WTC11 (cell line): ENCODE data around the gene DRC1. TPM values are rescaled to one million over a fixed set of nuclear protein-coding genes. Genes with fewer than 3 reads are reported as not detected.
A peak's percentile ranks its signal among the peaks of the same experiment; 100 is the strongest.

Source experiments
- ATAC-seq: fragments of 200-7000 bp; cut with Tn5 transposase; 2 replicates; pipeline ENCODE4 v1.10.0; 2021; ENCODE audit warnings: mild to moderate bottlenecking, moderate library complexity
- CTCF ChIA-PET: fragments of 300-600 bp; sonication (Branson Sonifier 250); formaldehyde crosslinking; loops from one replicate; lab custom pipeline; 2021; ENCODE audit warnings: antibody characterized with exemption; lab: Charles Lee
- POLR2A ChIA-PET: fragments of 350-600 bp; sonication (Branson Sonifier 250); formaldehyde crosslinking; loops from one replicate; lab custom pipeline; 2021; ENCODE audit warnings: antibody characterized with exemption; lab: Charles Lee
- DNase-seq: peaks from one replicate; pipeline ENCODE4 v3.0.0; 2021; ENCODE audit warnings: low spot score
- H3K27ac Mint-ChIP-seq: 2 replicates; pipeline ENCODE4 v1.8.0; 2021; ENCODE audit warnings: mixed read lengths
- H3K27me3 Mint-ChIP-seq: 2 replicates; pipeline ENCODE4 v1.8.0; 2021; ENCODE audit warnings: low read depth, mild to moderate bottlenecking, moderate library complexity, mixed read lengths
- H3K36me3 Mint-ChIP-seq: 2 replicates; pipeline ENCODE4 v1.8.0; 2021; ENCODE audit warnings: mixed read lengths
- H3K4me1 Mint-ChIP-seq: 2 replicates; pipeline ENCODE4 v1.8.0; 2022; ENCODE audit warnings: mixed read lengths
- H3K4me3 Mint-ChIP-seq: 2 replicates; pipeline ENCODE4 v1.8.0; 2021; ENCODE audit warnings: mild to moderate bottlenecking, moderate library complexity, mixed read lengths
- H3K9me3 Mint-ChIP-seq: 2 replicates; pipeline ENCODE4 v1.8.0; 2021; ENCODE audit warnings: mixed read lengths
- ARID4B ChIP-seq: sonication (generic); formaldehyde crosslinking; IDR thresholded peaks from 2 replicates; pipeline ENCODE4 v1.8.0; 2023; ENCODE audit warnings: missing genetic modification reagents, mild to moderate bottlenecking, borderline replicate concordance
- CREM ChIP-seq: sonication (generic); formaldehyde crosslinking; IDR thresholded peaks from 2 replicates; pipeline ENCODE4 v1.8.1; 2022; ENCODE audit warnings: mild to moderate bottlenecking, missing genetic modification reagents, moderate library complexity
- E2F5 ChIP-seq: sonication (generic); formaldehyde crosslinking; IDR thresholded peaks from 2 replicates; pipeline ENCODE4 v1.8.1; 2022; ENCODE audit warnings: mild to moderate bottlenecking, moderate library complexity, missing genetic modification reagents
- IRF2 ChIP-seq: sonication (generic); formaldehyde crosslinking; IDR thresholded peaks from 2 replicates; pipeline ENCODE4 v1.8.0; 2022; ENCODE audit warnings: low read depth, missing genetic modification reagents, borderline replicate concordance
- KAT7 ChIP-seq: sonication (generic); formaldehyde crosslinking; IDR thresholded peaks from 2 replicates; pipeline ENCODE4 v1.8.1; 2023; ENCODE audit warnings: missing genetic modification reagents, mild to moderate bottlenecking, borderline replicate concordance
- NFATC4 ChIP-seq: fragments of 250-450 bp; sonication (Bioruptor Pico); IDR thresholded peaks from 2 replicates; pipeline ENCODE4 v1.9.0; 2021; ENCODE audit warnings: mild to moderate bottlenecking
- RELA ChIP-seq: sonication (generic); formaldehyde crosslinking; IDR thresholded peaks from 2 replicates; pipeline ENCODE4 v1.8.1; 2022; ENCODE audit warnings: missing genetic modification reagents, mild to moderate bottlenecking, borderline replicate concordance
- TEAD1 ChIP-seq: sonication (generic); formaldehyde crosslinking; IDR thresholded peaks from 2 replicates; pipeline ENCODE4 v1.8.0; 2022; ENCODE audit warnings: mild to moderate bottlenecking, missing genetic modification reagents
- TP53 ChIP-seq: sonication (generic); formaldehyde crosslinking; IDR thresholded peaks from 2 replicates; pipeline ENCODE4 v1.8.1; 2023; ENCODE audit warnings: mild to moderate bottlenecking, missing genetic modification reagents
- ZBTB43 ChIP-seq: sonication (generic); formaldehyde crosslinking; IDR thresholded peaks from 2 replicates; pipeline ENCODE4 v1.8.1; 2023; ENCODE audit warnings: mild to moderate bottlenecking, missing genetic modification reagents
- ZNF281 ChIP-seq: sonication (generic); formaldehyde crosslinking; IDR thresholded peaks from 2 replicates; pipeline ENCODE4 v1.8.0; 2023; ENCODE audit warnings: mild to moderate bottlenecking, missing genetic modification reagents
- ZNF317 ChIP-seq: sonication (generic); formaldehyde crosslinking; IDR thresholded peaks from 2 replicates; pipeline ENCODE4 v1.8.1; 2023; ENCODE audit warnings: low read depth, mild to moderate bottlenecking, moderate library complexity, missing genetic modification reagents, borderline replicate concordance
- ZNF396 ChIP-seq: fragments of 250-450 bp; sonication (Bioruptor Pico); IDR thresholded peaks from 2 replicates; pipeline ENCODE4 v1.8.0; 2021; ENCODE audit warnings: mild to moderate bottlenecking, moderate library complexity, borderline replicate concordance
- ZNF425 ChIP-seq: fragments of 250-450 bp; sonication (Bioruptor Pico); conservative IDR thresholded peaks from 2 replicates; pipeline ENCODE4 v1.9.0; 2021; ENCODE audit warnings: mild to moderate bottlenecking
- total RNA-seq: library from RNA; stranded (reverse); gene quantifications from 3 replicates; pipeline ENCODE4 v1.2.3, GENCODE V29; 2021
- TF ChIP-seq, protein P1 (sequence below): fragments of 250-450 bp; sonication (Bioruptor Pico); IDR thresholded peaks from 2 replicates; pipeline ENCODE4 v2.1.2; 2022; ENCODE audit warnings: mild to moderate bottlenecking, moderate library complexity

DRC1 gene
- total RNA-seq, 1 experiment from 2014 or later = 0.55 TPM

- ChIA-PET CTCF (interaction anchor here (1.2 kb wide), 1 partner anchor 222 kb away, joined by 4 read pairs; no protein-coding TSS in a partner anchor), POLR2A (no interaction called here)
- peaks cover 20% of the 10 kb centered on the region for H3K4me1 Mint-ChIP-seq
- no peak overlapping the region for H3K4me3 Mint-ChIP-seq
- no peaks in the 10 kb centered on the region for H3K27me3 Mint-ChIP-seq
- peaks cover 15% of the 10 kb centered on the region for H3K36me3 Mint-ChIP-seq
- TF ChIP-seq ZNF396 (CRISPR knock-in tag) = no peak
- no peak for TF ChIP-seq TP53 (CRISPR knock-in tag)
- TF ChIP-seq ZBTB43 = no peak
- TF ChIP-seq E2F5 (CRISPR knock-in tag) = no peak
- TF ChIP-seq NFATC4 (CRISPR knock-in tag) = no peak
- TF ChIP-seq CREM (CRISPR knock-in tag) = no peak
- no peak for TF ChIP-seq TEAD1
- TF ChIP-seq ARID4B (CRISPR knock-in tag) = no peak
- TF ChIP-seq, protein P1, sequence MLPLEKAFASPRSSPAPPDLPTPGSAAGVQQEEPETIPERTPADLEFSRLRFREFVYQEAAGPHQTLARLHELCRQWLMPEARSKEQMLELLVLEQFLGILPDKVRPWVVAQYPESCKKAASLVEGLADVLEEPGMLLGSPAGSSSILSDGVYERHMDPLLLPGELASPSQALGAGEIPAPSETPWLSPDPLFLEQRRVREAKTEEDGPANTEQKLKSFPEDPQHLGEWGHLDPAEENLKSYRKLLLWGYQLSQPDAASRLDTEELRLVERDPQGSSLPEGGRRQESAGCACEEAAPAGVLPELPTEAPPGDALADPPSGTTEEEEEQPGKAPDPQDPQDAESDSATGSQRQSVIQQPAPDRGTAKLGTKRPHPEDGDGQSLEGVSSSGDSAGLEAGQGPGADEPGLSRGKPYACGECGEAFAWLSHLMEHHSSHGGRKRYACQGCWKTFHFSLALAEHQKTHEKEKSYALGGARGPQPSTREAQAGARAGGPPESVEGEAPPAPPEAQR (CRISPR knock-in tag) = no peak
- TF ChIP-seq RELA (CRISPR knock-in tag) = no peak
- no peak for TF ChIP-seq KAT7 (CRISPR knock-in tag)
- no peak for TF ChIP-seq IRF2 (CRISPR knock-in tag)
- TF ChIP-seq, all 79 proteins: peak for 0
- DNase-seq (no peak), ATAC-seq (peak; percentile 71)
- Mint-ChIP-seq H3K27ac (peak overlapping the region; percentile 81), H3K9me3 (peaks cover 6% of the 10 kb centered on the region; the same call in 1 of the 2 replicates)
These were observed 46.4 kb upstream of the DRC1 start for GRCh38 chr2:26355038-26355995.

DNA sequence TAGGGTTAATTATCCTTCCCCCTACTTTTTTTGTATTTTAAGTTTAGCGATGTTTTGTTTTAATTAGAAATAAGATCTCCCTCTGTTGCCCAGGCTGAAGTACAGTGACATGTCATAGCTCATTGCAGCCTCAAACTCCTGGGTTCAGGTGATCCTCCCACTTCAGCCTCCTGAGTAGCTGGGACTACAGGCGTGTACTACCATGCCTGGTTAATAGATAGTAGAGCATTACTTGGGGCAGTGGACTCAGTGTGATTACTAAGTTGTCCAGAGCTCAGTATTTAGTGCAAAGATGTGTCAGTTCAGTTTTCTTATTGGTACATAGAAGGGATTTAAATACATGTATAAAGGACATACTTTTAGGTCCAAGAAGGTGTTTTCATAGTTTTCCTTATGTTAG, 45.6 kb upstream of the DRC1 start:
- Mint-ChIP-seq H3K27me3 (no peaks in the 10 kb centered on the region), H3K4me1 (peaks cover 20% of the 10 kb centered on the region), H3K9me3 (peaks cover 6% of the 10 kb centered on the region; the same call in 1 of the 2 replicates), H3K36me3 (peaks cover 15% of the 10 kb centered on the region), H3K27ac (peak overlapping the region; percentile 30)
- POLR2A ChIA-PET = interaction anchor here (1.5 kb wide), 1 partner anchor 10 kb away, joined by 7 read pairs; the partner anchor contains the start of genes ADGRF3 and SELENOI
- DNase-seq = no peak
- no peak for ATAC-seq
- CTCF ChIA-PET = no interaction called here
- TF ChIP-seq ZNF425 = no peak
- no peak for TF ChIP-seq ZNF317 (CRISPR knock-in tag)
- no peak for TF ChIP-seq ZNF281 (CRISPR knock-in tag)
- TF ChIP-seq ZBTB43 = no peak
- TF ChIP-seq, all 79 proteins: peak for 0
- no peak overlapping the region for H3K4me3 Mint-ChIP-seq
